Measurements from ENCODE around the gene ABCC2. TPM values are rescaled to one million over a fixed set of nuclear protein-coding genes. Genes with fewer than 3 reads are reported as not detected.

ABCC2 gene
- total and polyA plus RNA-seq, 12 donors, result 0.05 to 1.0 (median 0.30) TPM

- intact Hi-C loops (cut with DNase I), result loop anchor here in 1 of 10 donors (10.0 kb wide), 1 partner anchor 162 kb away; no protein-coding TSS in a partner anchor
- ATAC-seq, result no peak
- no peak overlapping the region for H3K27ac ChIP-seq
- no peaks in the 10 kb centered on the region for H3K27me3 ChIP-seq
- no peak overlapping the region for H3K4me3 ChIP-seq
- no peaks in the 10 kb centered on the region for H3K36me3 ChIP-seq
- H3K9me3 ChIP-seq, result peaks cover 0 to 9% (median 0%) of the 10 kb centered on the region in 11 donors
- no peak for DNase-seq
- WGBS, 2 donors, result 53 to 83% methylated on average over 3 of the region's 3 CpGs
- H3K4me1 ChIP-seq, result no peaks in the 10 kb centered on the region
- no peak for TF ChIP-seq CTCF (IDR thresholded peaks at IDR 0.05)
These were observed 70.2 kb downstream of the ABCC2 start for GRCh38 chr10:99852481-99853213.

GRCh38 chr10:99853655-99854054 lies 71.2 kb downstream of the ABCC2 start:
- no peak overlapping the region for H3K27ac ChIP-seq
- H3K4me1 ChIP-seq, result no peaks in the 10 kb centered on the region
- no peak overlapping the region for H3K4me3 ChIP-seq
- no peak for TF ChIP-seq CTCF (IDR thresholded peaks at IDR 0.05)
- 77 to 82% methylated on average over 3 of the region's 3 CpGs for WGBS, 2 donors
- ATAC-seq (no peak), DNase-seq (no peak)
- H3K36me3 ChIP-seq, result no peaks in the 10 kb centered on the region
- intact Hi-C loops (cut with DNase I), result loop anchor here in 2 of 10 donors (2.0 to 10.0 kb wide), 2 partner anchors 161 to 193 kb away; no protein-coding TSS in a partner anchor
- H3K27me3 ChIP-seq, result no peaks in the 10 kb centered on the region
- peaks cover 0 to 9% (median 0%) of the 10 kb centered on the region in 11 donors for H3K9me3 ChIP-seq

GRCh38 chr10:99854860-99855259 lies 72.4 kb downstream of the ABCC2 start:
- 34 to 45% methylated on average over 6 of the region's 6 CpGs for WGBS, 2 donors
- ATAC-seq, result peak in 6 of 8 donors; percentile 46 to 75 (median 66)
- intact Hi-C loops (cut with DNase I), result loop anchor here in 2 of 10 donors (2.0 to 10.0 kb wide), 2 partner anchors 160 to 192 kb away; no protein-coding TSS in a partner anchor

More at GRCh38 chr10:99854860-99855259, 72.4 kb downstream of the ABCC2 start:
- Histone ChIP-seq H3K4me1 (no peaks in the 10 kb centered on the region), H3K27ac (no peak overlapping the region), H3K9me3 (peaks cover 0 to 9% (median 0%) of the 10 kb centered on the region in 11 donors), H3K27me3 (no peaks in the 10 kb centered on the region), H3K36me3 (no peaks in the 10 kb centered on the region), H3K4me3 (no peak overlapping the region)
- peak in 1 of 2 donors; percentile 38 for DNase-seq
- TF ChIP-seq CTCF (IDR thresholded peaks at IDR 0.05), result peak in 7 of 9 donors; percentile 43 to 67 (median 57)
